ENCODE measurements around the gene TSPAN18. TPM values are rescaled to one million over a fixed set of nuclear protein-coding genes. Genes with fewer than 3 reads are reported as not detected.

TSPAN18 gene
- total RNA-seq, 1 experiment from 2014 or later = 21.3 TPM

GRCh38 chr11:44952500-44953260 is 225.9 kb downstream of the TSPAN18 start:
- ATAC-seq (no peak), DNase-seq (ENCODE audit: low read depth, low spot score) (no peak)
- H3K4me3 ChIP-seq (ENCODE audit: low read depth in 2 of 2, low read length in 2 of 2) = no peak overlapping the region
- H3K4me1 ChIP-seq (ENCODE audit: control insufficient read depth, insufficient read depth, low read length) = peaks cover 29% of the 10 kb centered on the region
- H3K9me3 ChIP-seq (ENCODE audit: control insufficient read depth, insufficient read depth, low read depth, low read length) = no peaks in the 10 kb centered on the region
- POLR2A ChIA-PET = interaction anchor here (0.5 kb wide), 1 partner anchor 126 kb away, joined by 4 read pairs; no protein-coding TSS in a partner anchor
- TF ChIP-seq TCF7L2 (IDR thresholded peaks at IDR 0.05; ENCODE audit: low read depth, low read length) = no peak
- no peak for TF ChIP-seq CTCF (IDR thresholded peaks at IDR 0.05)
- no peak for TF ChIP-seq SIN3A (IDR thresholded peaks at IDR 0.05; ENCODE audit: borderline replicate concordance, insufficient read depth, low read depth, low read length)
- no peak for TF ChIP-seq POLR2AphosphoS5 (IDR thresholded peaks at IDR 0.05; ENCODE audit: low read depth, low read length)
- TF ChIP-seq, protein P1, sequence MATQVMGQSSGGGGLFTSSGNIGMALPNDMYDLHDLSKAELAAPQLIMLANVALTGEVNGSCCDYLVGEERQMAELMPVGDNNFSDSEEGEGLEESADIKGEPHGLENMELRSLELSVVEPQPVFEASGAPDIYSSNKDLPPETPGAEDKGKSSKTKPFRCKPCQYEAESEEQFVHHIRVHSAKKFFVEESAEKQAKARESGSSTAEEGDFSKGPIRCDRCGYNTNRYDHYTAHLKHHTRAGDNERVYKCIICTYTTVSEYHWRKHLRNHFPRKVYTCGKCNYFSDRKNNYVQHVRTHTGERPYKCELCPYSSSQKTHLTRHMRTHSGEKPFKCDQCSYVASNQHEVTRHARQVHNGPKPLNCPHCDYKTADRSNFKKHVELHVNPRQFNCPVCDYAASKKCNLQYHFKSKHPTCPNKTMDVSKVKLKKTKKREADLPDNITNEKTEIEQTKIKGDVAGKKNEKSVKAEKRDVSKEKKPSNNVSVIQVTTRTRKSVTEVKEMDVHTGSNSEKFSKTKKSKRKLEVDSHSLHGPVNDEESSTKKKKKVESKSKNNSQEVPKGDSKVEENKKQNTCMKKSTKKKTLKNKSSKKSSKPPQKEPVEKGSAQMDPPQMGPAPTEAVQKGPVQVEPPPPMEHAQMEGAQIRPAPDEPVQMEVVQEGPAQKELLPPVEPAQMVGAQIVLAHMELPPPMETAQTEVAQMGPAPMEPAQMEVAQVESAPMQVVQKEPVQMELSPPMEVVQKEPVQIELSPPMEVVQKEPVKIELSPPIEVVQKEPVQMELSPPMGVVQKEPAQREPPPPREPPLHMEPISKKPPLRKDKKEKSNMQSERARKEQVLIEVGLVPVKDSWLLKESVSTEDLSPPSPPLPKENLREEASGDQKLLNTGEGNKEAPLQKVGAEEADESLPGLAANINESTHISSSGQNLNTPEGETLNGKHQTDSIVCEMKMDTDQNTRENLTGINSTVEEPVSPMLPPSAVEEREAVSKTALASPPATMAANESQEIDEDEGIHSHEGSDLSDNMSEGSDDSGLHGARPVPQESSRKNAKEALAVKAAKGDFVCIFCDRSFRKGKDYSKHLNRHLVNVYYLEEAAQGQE (IDR thresholded peaks at IDR 0.05; ENCODE audit: insufficient read depth in 1 of 2, low read depth in 2 of 2, low read length in 1 of 2) = no peak
- CTCF ChIA-PET = no interaction called here
- intact Hi-C loops (cut with micrococcal nuclease; ENCODE audit: unreplicated experiment) = no loop called here
- H3K36me3 ChIP-seq (ENCODE audit: control insufficient read depth, insufficient read depth, low read length) = no peaks in the 10 kb centered on the region; the same call in 1 of the 2 replicates
- in situ Hi-C loops (cut with HindIII; ENCODE audit: low pct_unique_long_range_greater_than_20kb, low sequenced_read_pairs) = no loop called here
- no peaks in the 10 kb centered on the region for H3K27me3 ChIP-seq (ENCODE audit: control insufficient read depth, insufficient read depth, low read length)
- no TSS peak for BruUV-seq (replicated peaks)
- no peak overlapping the region for H3K27ac ChIP-seq (ENCODE audit: low read length)

DNA sequence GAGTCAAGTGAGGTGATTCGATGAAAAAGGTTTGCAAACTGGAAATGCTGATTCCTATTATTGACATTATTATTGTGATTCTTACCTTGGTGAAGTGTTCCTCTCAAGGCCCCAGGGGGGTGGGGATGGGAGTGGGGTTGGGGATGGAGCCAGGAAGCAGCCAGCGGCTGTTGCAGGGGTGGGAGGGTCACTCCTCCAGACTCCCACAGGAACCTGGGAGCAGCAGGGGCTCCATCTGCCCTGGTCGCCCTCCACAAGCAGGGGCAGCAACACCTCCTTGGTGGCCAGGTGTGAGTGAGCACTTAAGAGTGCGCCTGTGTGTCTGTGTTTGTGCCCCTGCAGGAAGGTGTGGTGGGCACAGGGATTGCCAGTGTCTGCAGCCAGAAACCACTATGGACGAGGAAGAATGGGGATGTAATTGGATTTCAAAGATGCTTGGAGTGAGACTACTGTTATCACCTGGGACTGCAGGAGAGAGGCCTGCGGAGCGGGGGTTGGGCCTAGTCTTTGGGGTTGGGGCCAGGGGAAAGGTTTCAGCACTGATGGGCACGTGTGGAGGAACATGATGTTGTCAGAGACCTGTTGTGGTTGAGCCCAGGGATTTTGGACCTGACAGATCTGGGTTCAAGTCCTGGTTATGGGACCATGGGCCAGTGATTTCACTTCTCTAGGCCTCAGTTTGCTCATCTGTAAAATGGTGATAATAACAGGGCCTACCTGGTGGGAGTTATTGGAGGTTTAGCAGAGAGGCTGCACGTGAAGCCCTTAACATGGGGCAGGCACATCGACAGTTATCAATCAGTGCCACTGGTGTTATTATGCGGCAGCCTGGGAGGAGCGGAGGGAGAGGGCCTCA is 227.5 kb downstream of the TSPAN18 start:
- Histone ChIP-seq H3K27me3 (ENCODE audit: control insufficient read depth, insufficient read depth, low read length) (no peaks in the 10 kb centered on the region), H3K9me3 (ENCODE audit: control insufficient read depth, insufficient read depth, low read depth, low read length) (no peaks in the 10 kb centered on the region), H3K27ac (ENCODE audit: low read length) (peak overlapping the region; percentile 54), H3K4me3 (ENCODE audit: low read depth in 2 of 2, low read length in 2 of 2) (no peak overlapping the region), H3K4me1 (ENCODE audit: control insufficient read depth, insufficient read depth, low read length) (peaks cover 27% of the 10 kb centered on the region), H3K36me3 (ENCODE audit: control insufficient read depth, insufficient read depth, low read length) (no peaks in the 10 kb centered on the region; the same call in 1 of the 2 replicates)
- ATAC-seq = no peak
- no peak for DNase-seq (ENCODE audit: low read depth, low spot score)
- intact Hi-C loops (cut with micrococcal nuclease; ENCODE audit: unreplicated experiment) = no loop called here
- ChIA-PET POLR2A (no interaction called here), CTCF (no interaction called here)
- in situ Hi-C loops (cut with HindIII; ENCODE audit: low pct_unique_long_range_greater_than_20kb, low sequenced_read_pairs) = no loop called here
- BruUV-seq (replicated peaks) = no TSS peak
- TF ChIP-seq, protein P1 (IDR thresholded peaks at IDR 0.05; ENCODE audit: insufficient read depth in 1 of 2, low read depth in 2 of 2, low read length in 1 of 2) = no peak
- TF ChIP-seq TCF7L2 (IDR thresholded peaks at IDR 0.05; ENCODE audit: low read depth, low read length) = no peak
- TF ChIP-seq POLR2AphosphoS5 (IDR thresholded peaks at IDR 0.05; ENCODE audit: low read depth, low read length) = no peak
- TF ChIP-seq CTCF (IDR thresholded peaks at IDR 0.05) = no peak
- no peak for TF ChIP-seq SIN3A (IDR thresholded peaks at IDR 0.05; ENCODE audit: borderline replicate concordance, insufficient read depth, low read depth, low read length)

All from Panc1 (cell line).